Kidney capillary endothelial cell (primary cell): Measurements from ENCODE around the gene CACNB4.
A peak's percentile ranks its signal among the peaks of the same experiment; 100 is the strongest.
"Not testable (repeated sequence)": the region's sequence is repeated elsewhere in the genome, so short reads cannot be mapped to it uniquely, and the experiment has no call there.

Experiments used
- DNase-seq: peaks from one replicate; pipeline ENCODE4 v3.0.0-alpha.2; 2018; ENCODE audit warnings: low spot score

The CACNB4 gene

DNA sequence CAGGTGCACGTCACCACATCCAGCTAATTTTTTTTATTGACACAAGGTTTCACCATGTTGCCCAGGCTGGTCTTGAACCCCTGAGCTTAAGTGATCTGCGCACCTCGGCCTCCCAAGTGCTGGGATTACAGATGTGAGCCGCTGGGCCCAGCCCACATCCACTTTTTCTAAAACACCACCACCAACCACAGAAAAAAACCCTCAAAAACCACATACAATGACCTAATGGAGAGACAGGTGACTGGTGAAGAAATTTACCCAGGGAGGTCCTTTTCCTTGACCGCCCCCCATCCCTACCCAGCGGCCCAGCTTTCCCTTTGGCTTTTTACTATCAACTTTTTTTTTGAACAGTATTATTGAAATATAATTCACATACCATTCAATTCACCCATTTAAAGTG lies 47.9 kb downstream of the CACNB4 start:
- no peak for DNase-seq

DNA sequence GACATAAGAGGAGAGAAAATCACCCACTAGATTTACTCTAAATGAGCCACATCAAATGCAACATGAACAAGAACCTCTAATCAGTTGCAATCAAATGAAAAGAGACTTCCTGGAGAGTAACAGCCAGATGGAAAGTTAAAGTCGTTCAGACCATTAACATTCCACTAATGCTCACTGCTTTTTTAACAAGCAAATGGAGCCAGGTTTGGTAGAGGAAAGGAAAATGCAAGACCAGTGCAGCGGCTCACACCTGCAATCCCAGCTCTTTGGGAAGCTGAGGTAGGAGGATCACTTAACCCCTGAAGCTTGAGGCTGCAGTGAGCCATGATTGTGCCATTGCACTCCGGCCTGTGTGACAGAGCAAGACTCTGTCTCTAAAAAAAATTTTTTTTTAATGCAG lies 48.5 kb downstream of the CACNB4 start:
- no peak for DNase-seq

- DNase-seq: no peak
Measured at GRCh38 chr2:152049541-152049940, 49.3 kb downstream of the CACNB4 start.

- DNase-seq: no peak
Measured at GRCh38 chr2:152047824-152048471, 50.9 kb downstream of the CACNB4 start.

DNA sequence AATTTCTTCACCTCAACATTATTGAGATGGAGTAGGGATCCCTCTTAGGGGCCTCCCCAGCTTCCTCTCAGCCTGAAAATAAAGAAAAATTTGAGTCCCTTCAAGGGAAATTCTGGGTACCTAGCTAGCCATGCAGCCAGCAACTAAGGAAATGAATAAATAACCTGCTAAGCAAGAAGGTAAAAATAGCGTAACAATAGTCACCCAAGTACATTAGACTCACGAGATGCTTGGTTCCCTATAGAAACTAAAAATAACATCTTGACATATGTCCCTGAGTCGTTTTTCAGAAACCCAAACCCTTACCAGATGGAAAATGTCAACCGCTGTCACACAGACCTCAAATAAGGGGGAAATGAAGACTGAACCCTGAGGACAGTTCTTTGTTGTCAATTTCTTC lies 51.9 kb downstream of the CACNB4 start:
- no peak for DNase-seq

DNA sequence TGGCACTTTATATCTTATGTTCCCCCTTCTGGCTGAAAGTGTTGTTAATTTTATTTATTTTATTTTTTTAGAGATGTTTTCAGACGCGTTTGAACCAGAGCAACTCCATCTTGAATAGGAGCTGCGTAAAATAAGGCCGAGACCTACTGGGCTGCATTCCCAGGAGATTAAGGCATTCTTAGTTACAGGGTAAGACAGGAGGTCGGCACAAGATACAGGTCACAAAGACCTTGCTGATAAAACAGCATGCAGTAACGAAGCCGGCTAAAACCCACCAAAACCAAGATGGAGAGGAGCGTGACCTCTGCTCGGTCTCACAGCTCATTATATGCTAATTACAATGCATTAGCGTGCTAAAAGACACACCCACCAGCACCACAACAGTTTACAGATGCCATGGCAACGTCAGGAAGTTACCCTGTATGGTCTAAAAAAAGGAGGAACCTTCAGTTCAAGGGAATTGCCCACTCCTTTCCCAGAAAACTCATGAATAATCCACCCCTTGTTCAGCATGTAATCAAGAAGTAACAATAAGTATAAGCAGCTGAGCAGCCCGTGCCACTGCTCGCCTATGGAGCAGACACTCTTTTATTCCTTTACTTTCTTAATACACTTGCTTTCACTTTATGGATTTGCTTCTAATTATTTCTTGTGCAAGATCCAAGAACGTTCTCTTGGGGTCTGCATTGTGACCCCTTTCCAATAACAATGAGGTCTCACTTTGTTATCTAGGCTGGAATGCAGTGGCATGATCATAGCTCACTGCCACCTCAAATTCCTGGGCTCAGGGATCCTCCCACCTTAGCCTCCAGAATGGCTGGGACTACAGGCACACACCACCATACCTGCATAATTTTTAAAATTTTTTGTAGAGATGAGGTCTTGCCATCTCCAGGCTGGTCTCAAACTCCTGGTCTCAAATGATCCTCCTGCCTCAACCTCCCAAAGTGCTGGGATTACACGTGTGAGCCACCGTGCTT lies 55.9 kb downstream of the CACNB4 start:
- no peak for DNase-seq

DNA sequence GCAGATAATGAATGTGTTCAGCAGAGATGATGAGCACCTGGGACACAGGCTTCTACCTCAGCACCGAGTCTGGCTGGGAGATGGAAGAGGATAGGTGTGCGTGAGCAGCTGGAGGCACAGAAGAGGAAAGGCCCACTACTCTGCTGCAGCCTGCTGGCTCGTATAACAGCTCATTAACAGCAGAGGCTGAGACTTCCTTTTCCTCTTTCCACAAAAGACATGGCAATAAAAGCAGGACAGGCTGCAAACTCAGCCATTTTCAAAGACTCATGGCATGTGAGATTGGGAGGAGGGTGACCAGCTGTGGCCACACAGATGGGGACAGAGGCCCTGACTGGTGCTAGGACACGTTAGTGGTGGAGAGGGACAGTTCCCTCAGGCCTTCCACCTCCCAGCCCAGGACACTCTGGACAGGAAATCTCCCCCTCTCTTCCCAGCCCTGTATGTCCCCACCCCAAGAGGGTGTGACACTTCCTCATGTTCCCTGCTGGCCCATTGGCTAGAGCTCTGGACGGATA lies 60.3 kb downstream of the CACNB4 start:
- no peak for DNase-seq

GRCh38 chr2:152037743-152038435 lies 61.0 kb downstream of the CACNB4 start:
- no peak for DNase-seq

DNA sequence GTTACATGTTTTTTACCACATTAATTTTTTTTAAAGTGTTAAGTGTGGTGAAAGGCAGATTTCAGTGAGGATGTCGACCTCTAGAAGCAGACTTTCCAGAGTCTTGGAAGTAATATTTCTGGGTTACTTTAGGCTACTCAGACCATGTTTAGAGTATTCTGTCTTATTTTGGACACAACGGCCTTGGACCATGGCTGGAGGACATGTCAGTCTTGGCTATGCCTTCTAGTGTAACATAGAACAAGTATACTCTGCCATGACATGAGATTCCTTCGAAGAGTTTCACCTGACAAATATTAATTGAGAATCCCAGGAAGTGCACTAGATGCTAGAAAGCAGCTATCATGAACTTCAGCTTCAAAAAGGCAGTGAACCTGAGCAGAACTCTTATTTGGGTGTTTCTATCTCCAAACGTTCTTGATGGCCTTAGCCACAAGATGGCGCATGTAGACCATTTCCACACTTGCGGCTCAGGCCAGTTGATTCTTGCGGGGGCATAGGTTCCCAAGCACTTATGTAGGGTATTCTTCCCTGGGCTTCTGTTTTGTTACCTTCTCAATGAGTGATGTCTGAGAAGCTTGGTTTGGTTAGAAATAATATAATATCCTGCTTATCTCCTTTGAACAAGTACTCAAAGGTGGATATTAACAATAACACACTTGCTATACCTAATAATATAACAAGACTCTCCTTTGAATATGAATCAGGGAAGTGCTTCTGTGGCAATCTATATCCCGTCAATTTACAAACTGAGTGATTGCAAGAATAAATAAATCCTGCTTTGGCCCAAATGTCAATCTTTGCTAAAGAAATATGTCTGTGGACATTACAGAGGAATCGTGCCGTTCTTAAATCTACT lies 62.0 kb downstream of the CACNB4 start:
- DNase-seq: peak; percentile 65

DNA sequence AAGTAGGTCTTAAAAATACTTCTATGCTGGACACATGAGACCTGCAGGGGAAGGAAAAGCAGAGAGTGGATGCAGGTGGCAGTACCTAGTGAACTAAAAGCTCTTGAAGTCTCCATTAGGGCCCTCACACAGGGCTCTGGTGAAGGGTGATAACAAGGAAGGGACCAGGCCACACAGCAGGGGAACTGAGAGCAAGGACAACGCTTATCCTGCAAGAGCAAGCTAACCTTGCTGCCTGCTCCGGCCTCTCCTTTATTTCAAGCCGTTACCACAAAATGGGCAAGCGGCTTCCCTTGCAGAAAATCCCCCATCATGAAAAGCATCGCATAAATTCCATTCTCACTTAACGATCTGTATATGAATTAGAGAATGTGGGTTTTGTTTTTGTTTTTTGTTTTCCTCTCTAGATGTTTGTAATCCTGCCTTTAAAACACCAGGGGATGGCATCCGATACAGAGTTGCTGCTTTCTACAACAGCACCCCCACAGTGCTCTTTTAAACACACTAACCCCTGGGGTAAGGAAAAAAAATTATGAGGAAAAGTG lies 64.5 kb downstream of the CACNB4 start:
- no peak for DNase-seq

GRCh38 chr2:152033011-152033925 lies 65.6 kb downstream of the CACNB4 start:
- no peak for DNase-seq

- no peak for DNase-seq
Measured at GRCh38 chr2:152031747-152032306, 67.0 kb downstream of the CACNB4 start.

DNA sequence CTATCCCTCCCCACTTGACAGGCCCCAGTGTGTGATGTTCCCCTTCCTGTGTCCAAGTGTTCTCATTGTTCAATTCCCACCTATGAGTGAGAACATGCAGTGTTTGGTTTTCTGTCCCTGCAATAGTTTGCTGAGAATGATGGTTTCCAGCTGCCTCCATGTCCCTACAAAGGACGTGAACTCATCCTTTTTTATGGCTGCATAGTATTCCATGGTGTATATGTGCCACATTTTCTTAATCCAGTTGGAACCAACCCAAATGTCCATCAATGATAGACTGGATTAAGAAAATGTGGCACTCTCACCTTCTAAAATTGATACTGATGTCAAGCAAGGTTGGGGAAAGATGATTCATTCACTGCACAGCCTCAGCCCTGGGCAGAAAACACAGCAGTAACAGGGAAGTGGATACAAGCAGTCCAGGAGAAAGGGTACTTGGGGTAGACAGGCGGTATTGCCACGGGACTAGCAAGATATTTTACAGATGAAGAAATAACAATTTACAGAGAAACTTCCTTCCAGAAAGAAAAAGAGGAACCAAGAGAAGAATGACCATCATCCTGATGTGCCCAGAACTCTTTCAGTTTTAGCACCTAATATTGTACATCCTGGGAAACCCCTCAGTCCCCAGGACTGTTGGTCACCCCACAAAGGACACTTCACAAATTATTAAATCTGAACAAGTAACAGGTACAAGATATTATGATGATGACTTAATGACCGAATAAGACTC lies 68.1 kb downstream of the CACNB4 start:
- not testable (repeated sequence) for DNase-seq

- DNase-seq: no peak
Measured at GRCh38 chr2:152028182-152028862, 70.5 kb downstream of the CACNB4 start.

DNA sequence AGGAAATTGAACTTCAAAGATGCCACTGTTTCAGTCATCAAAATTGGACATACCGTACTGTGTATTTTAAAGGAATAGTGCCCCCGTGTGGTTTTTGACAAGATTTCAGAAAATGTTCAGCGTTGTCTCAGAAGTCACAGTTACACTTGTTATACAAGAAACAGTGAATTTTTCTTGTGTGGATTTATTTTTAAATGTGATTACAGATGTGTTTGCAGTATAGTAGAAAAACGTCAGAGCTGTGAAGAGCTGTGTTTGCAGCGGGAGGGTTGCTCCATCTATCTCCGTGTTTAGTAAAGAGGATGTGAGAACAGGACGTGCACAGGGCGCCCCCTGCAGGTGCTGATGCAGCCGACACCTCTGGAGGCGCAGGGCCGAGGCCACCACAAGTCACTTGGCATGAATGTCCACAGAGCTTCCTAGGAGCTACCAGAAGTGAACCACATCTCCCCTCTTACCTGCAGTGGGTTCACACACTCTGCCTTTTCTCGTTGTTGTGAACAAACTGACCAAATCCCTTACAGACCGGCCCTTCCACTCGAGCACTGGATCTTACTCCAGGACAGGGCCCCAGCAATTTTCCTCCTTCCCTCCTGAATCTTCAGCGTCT lies 73.1 kb downstream of the CACNB4 start:
- DNase-seq: peak; percentile 81

- DNase-seq: no peak
Measured at GRCh38 chr2:152024477-152024876, 74.4 kb downstream of the CACNB4 start.

- DNase-seq: no peak
Measured at GRCh38 chr2:152022090-152022489, 76.8 kb downstream of the CACNB4 start.

DNA sequence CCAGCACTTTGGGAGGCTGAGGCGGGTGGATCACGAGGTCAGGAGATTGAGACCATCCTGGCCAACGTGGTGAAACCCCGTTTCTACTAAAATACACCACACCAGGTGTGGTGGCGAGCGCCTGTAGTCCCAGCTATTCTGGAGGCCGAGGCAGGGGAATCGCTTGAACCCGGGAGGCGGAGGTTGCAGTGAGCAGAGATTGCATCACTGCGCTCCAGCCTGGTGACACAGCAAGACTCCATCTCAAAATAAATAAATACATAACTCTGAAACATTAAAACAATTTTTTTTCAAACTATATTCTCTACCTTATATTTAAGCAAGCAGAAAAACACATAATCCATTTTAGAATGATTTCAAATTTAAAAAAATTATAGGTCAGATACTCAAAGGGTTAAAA lies 77.8 kb downstream of the CACNB4 start:
- DNase-seq: not testable (repeated sequence)
